HEK293 (cell line): ENCODE results near the gene EDN1.

Experiments
- YY1 ChIP-seq: fragments of 450-650 bp; formaldehyde crosslinking; IDR thresholded peaks from 2 replicates; pipeline ENCODE4 v1.5.1; 2018; ENCODE audit warnings: missing biosample characterization, missing genetic modification characterization
- ZNF140 ChIP-seq: fragments of 450-650 bp; formaldehyde crosslinking; IDR thresholded peaks from 2 replicates; pipeline ENCODE4 v1.5.1; 2016; ENCODE audit warnings: missing biosample characterization, missing genetic modification characterization
- ZNF394 ChIP-seq: fragments of 450-650 bp; formaldehyde crosslinking; IDR thresholded peaks from 2 replicates; pipeline ENCODE4 v1.5.1; 2016; ENCODE audit warnings: missing biosample characterization, missing genetic modification characterization, mild to moderate bottlenecking, moderate library complexity, borderline replicate concordance
- ZNF544 ChIP-seq: fragments of 450-650 bp; formaldehyde crosslinking; IDR thresholded peaks from 2 replicates; pipeline ENCODE4 v1.5.0; 2017; ENCODE audit warnings: missing biosample characterization, missing genetic modification characterization
- TF ChIP-seq, protein P1 (sequence below): sonication (generic); formaldehyde crosslinking; IDR thresholded peaks from 2 replicates; pipeline ENCODE4 v1.8.1; 2022; ENCODE audit warnings: mild to moderate bottlenecking, moderate library complexity, missing genetic modification reagents
- TF ChIP-seq, protein P2 (sequence below): fragments of 450-650 bp; formaldehyde crosslinking; IDR thresholded peaks from 2 replicates; pipeline ENCODE4 v1.5.1; 2016; ENCODE audit warnings: missing biosample characterization, missing genetic modification characterization
- TF ChIP-seq, protein P3 (sequence below): fragments of 450-650 bp; formaldehyde crosslinking; IDR thresholded peaks from 2 replicates; pipeline ENCODE4 v1.5.1; 2016; ENCODE audit warnings: missing biosample characterization, missing genetic modification characterization
- TF ChIP-seq, protein P4 (sequence below): fragments of 450-650 bp; formaldehyde crosslinking; optimal IDR thresholded peaks from 2 replicates; pipeline ENCODE3; 2016; ENCODE audit warnings: missing biosample characterization, mild to moderate bottlenecking, missing genetic modification characterization

DNA sequence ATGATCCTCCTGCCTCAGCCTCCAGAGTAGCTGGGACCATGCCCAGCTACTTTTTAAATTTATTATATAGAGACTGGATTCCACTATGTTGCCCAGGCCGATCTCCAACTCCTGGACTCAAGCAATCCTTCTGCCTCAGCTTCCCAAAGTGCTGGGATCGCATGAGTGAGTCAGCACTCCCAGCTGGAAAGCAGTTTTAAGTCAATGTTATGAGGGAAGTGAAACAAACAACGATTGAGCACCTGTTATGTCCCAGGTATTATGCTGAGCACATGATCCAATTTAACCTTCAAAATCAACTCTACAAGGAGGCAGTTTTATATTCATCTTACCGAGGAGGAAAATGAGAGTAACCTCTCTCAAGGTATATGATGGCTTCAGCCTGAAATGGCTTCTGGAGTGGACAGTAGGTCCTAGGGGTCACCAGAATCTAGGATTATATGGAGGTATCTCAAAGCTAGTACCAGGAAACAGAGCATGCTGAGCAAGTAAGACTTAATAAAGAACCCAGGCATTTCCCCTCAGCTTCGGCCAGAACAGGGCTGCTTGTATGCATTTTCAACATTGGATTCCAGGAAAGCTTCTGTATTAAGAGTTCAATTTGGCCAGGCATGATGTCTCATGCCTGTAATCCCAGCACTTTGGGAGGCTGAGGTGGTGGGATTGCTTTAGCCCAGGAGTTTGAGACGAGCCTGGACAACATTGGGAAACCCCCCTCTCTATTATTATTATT is 55.0 kb downstream of the EDN1 start:
- TF ChIP-seq YY1 (tag by site-specific recombination) = no peak
- TF ChIP-seq, protein P1, sequence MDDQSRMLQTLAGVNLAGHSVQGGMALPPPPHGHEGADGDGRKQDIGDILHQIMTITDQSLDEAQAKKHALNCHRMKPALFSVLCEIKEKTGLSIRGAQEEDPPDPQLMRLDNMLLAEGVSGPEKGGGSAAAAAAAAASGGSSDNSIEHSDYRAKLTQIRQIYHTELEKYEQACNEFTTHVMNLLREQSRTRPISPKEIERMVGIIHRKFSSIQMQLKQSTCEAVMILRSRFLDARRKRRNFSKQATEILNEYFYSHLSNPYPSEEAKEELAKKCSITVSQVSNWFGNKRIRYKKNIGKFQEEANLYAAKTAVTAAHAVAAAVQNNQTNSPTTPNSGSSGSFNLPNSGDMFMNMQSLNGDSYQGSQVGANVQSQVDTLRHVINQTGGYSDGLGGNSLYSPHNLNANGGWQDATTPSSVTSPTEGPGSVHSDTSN (CRISPR knock-in tag) = no peak
- TF ChIP-seq, protein P2, sequence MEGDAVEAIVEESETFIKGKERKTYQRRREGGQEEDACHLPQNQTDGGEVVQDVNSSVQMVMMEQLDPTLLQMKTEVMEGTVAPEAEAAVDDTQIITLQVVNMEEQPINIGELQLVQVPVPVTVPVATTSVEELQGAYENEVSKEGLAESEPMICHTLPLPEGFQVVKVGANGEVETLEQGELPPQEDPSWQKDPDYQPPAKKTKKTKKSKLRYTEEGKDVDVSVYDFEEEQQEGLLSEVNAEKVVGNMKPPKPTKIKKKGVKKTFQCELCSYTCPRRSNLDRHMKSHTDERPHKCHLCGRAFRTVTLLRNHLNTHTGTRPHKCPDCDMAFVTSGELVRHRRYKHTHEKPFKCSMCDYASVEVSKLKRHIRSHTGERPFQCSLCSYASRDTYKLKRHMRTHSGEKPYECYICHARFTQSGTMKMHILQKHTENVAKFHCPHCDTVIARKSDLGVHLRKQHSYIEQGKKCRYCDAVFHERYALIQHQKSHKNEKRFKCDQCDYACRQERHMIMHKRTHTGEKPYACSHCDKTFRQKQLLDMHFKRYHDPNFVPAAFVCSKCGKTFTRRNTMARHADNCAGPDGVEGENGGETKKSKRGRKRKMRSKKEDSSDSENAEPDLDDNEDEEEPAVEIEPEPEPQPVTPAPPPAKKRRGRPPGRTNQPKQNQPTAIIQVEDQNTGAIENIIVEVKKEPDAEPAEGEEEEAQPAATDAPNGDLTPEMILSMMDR = no peak
- TF ChIP-seq, protein P3, sequence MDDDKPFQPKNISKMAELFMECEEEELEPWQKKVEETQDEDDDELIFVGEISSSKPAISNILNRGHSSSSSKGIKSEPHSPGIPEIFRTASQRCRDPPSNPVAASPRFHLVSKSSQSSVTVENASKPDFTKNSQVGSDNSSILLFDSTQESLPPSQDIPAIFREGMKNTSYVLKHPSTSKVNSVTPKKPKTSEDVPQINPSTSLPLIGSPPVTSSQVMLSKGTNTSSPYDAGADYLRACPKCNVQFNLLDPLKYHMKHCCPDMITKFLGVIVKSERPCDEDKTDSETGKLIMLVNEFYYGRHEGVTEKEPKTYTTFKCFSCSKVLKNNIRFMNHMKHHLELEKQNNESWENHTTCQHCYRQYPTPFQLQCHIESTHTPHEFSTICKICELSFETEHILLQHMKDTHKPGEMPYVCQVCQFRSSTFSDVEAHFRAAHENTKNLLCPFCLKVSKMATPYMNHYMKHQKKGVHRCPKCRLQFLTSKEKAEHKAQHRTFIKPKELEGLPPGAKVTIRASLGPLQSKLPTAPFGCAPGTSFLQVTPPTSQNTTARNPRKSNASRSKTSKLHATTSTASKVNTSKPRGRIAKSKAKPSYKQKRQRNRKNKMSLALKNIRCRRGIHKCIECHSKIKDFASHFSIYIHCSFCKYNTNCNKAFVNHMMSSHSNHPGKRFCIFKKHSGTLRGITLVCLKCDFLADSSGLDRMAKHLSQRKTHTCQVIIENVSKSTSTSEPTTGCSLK (tag by site-specific recombination) = no peak
- no peak for TF ChIP-seq ZNF544
- TF ChIP-seq ZNF394 (tag by site-specific recombination) = no peak
- TF ChIP-seq, protein P4, sequence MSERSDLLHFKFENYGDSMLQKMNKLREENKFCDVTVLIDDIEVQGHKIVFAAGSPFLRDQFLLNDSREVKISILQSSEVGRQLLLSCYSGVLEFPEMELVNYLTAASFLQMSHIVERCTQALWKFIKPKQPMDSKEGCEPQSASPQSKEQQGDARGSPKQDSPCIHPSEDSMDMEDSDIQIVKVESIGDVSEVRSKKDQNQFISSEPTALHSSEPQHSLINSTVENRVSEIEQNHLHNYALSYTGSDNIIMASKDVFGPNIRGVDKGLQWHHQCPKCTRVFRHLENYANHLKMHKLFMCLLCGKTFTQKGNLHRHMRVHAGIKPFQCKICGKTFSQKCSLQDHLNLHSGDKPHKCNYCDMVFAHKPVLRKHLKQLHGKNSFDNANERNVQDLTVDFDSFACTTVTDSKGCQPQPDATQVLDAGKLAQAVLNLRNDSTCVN (tag by site-specific recombination) = no peak
- no peak for TF ChIP-seq ZNF140 (tag by site-specific recombination)
